ENCODE measurements around the gene KIF3B.
"Not testable (repeated sequence)": the region's sequence is repeated elsewhere in the genome, so short reads cannot be mapped to it uniquely, and the experiment has no call there.

KIF3B gene

DNA sequence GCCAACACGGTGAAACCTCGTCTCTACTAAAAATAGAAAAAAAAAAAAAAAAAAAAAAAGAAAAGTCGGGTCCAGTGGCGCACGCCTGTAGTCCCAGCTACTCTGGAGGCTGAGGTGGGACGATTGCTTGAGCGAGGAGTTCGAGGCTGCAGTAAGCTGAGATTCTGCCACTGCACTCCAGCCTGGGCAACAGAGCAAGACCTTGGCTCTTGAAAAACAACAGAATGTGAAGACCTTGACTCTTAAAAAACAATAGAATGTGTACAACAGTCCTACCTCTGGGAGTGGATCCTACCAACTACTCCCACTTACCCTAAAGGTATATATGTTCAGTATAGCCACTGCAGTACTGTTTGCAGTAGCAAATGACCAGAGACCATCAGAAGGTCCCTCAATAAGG lies 15.1 kb downstream of the KIF3B start:
- in situ Hi-C loops (cut with MboI; ENCODE audit: low sequenced_read_pairs) = no loop called here

DNA sequence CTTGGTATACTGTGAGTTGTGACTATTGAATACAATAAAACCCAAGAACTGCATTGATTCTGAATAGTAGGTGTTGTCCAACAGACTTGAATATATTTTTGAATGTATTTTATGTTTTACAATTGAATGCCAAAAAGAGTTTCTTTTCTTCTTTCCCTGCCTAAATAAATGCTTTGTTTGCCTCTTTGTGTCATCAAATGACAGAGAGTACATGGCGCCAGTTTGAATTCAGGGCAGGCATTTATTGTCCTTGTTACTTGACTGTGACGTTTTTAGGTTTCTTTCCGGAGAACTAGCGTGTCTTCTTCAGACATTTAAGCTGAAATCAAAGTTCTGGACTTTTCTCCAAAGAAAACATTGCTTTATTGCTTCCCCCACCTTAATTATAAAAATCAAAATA lies 16.6 kb downstream of the KIF3B start:
- in situ Hi-C loops (cut with MboI; ENCODE audit: low sequenced_read_pairs) = no loop called here

DNA sequence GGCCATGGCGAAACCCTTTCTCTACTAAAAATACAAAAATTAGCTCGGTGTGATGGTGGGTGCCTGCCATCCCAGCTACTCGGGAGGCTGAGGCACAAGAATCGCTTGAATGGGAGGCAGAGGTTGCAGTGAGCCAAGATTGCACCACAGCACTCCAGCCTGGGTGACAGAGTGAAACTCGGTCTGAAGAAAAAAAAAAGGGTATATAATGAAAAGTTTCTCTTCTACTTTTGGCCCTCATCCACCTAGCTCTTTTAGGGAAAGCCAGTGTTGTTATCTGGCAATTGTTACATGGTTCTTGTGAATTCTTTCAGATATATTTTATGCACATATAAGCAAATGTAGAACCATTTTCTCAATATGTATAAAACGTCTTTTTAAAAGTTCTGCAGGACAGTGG lies 19.0 kb downstream of the KIF3B start:
- in situ Hi-C loops (cut with MboI; ENCODE audit: low sequenced_read_pairs) = no loop called here

DNA sequence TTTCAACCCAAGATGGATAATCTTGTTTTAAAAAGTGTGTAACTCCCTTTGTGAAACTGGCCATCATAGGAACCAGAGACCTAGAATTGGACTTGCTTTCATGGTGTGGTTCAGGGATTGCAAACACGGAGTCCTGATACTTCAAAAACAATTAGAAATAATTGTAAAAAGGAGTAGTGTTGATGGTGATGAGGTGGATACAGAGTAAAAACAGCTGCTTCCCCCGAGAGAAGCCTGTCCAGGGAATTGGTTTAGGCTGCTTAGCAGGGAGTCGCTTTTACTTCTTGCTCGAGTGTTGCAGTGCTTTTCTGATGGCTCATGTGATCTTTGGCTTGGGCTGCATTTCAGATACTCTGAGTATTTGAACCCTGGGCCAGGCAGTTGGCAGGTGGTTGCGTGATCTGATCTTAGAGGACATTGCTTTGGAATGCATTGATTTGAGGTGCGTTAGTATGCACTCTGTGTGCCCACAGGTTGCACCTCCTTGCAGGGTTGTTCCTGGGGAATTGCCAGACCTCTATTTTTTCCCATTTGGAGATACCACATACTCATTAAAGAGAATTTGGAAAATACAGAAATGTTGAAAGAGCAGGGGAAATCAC lies 19.5 kb downstream of the KIF3B start:
- in situ Hi-C loops (cut with MboI; ENCODE audit: low sequenced_read_pairs) = no loop called here

DNA sequence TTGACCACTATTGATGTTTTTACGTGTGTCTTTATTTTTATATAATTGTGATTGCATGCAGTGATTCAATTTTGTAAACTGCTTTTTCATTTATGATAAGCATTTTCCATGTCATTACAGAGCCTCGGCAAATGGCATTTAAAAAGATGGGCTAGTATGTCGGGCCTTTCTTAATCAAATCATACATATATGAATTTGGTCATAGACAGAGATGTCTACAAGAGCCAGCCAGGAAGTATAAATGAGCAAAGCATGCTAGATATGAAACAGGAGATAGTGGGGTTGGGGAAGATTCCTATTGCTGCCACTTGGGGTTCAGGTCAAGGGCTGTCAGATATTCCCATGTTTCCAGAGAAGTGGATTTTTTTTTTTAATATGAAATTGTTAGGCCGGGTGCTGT lies 20.0 kb downstream of the KIF3B start:
- in situ Hi-C loops (cut with MboI; ENCODE audit: low sequenced_read_pairs) = no loop called here

DNA sequence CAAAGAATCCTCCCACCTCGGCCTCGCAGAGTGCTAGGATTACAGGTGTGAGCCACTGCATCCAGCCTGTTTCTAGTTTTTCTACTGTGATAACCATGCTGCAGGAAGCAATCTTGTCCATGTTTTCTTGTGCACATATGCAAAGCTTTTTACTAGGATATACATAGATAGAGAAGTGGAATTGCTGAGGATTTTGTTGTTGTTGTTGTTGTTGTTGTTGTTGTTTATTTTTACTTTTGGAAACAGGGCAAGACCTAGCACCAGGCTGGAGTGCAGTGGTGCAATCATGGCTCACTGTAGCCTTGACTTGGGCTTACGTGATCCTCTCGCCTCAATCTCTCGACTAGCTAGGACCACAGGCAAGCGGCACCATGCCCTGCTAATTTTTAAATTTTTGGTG lies 23.2 kb downstream of the KIF3B start:
- in situ Hi-C loops (cut with MboI; ENCODE audit: low sequenced_read_pairs) = no loop called here

DNA sequence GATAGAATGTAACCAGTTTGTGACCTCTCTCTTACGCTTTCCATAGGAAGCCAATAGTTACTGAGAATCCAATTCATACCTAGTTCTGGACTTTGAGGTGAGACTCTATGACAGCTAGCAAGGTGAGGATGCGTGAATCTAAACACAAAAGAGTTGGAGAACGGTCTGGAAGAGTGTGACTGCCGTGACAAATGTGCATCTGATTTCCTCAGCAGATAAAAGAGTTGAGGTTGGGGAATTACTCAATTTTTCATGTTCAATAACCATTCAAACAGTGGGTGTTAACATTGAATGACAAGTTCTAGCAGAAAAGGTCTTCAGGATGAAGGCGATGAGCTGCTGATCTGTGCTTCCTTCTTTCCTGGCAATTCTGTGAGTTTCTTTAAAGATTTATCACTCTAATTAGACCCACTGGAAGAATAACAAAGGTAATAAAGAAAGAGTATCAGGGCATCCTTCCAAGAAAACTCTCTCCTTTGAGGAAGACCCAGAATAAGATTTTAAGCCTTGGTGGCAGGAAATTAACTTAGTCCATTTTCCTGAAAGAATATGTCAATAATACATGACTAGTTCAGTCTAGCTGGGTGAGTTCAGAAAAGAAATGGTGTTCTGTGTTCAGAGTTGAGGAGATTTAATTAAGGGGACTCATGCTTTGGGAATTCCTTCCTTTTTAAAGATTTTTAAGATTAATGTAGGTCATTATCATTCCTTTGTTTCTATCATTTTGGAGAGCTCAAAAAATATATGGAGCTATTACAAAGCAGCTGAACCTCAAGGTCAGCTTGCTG lies 24.5 kb downstream of the KIF3B start:
- in situ Hi-C loops (cut with MboI; ENCODE audit: low sequenced_read_pairs) = no loop called here

DNA sequence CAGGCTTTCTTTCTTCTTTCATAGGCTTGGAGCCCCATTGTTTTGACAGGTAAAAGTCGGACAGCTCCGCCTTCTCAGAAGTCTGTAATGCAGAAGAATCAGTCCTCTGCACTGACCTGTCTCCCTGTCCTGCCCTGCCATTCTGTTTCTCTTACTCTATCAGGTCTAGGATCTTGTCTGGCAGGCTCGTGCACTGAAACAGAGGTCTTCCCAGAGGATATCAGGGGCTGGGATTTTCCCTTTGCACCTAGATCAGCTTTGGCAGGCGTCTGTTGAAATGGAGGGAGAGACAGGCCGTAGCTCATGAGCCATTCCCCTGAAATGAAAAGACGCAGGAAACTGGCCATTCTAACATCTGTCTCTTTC lies 25.0 kb downstream of the KIF3B start:
- in situ Hi-C loops (cut with MboI; ENCODE audit: low sequenced_read_pairs) = no loop called here

DNA sequence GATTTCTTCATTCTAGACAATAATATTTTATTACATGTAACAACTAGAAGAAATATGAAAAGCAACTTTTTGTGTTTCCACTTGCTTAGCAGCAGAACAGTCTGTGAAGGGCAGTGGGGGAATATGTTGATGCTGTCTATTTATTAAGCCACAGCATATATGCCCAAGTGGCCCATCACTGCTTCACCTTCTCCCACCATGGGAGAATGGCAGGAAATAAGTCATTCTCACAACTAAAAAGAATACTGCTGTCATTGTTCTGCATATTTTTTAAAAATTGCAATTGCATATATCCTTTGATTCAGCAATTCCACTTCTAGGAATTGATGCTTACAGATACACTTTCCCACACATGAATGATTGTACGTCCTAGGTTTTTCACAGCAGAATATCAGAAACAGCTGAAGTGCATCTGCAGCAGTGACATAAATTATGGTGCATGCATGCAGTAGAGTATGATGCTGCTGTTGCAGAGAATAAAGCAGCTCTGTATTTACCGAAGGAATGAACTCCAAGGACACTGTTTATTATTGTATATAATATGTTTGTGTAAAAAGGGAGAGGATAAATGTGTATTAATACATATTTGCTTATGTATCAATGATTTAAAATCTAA lies 26.8 kb downstream of the KIF3B start:
- in situ Hi-C loops (cut with MboI; ENCODE audit: low sequenced_read_pairs) = no loop called here

DNA sequence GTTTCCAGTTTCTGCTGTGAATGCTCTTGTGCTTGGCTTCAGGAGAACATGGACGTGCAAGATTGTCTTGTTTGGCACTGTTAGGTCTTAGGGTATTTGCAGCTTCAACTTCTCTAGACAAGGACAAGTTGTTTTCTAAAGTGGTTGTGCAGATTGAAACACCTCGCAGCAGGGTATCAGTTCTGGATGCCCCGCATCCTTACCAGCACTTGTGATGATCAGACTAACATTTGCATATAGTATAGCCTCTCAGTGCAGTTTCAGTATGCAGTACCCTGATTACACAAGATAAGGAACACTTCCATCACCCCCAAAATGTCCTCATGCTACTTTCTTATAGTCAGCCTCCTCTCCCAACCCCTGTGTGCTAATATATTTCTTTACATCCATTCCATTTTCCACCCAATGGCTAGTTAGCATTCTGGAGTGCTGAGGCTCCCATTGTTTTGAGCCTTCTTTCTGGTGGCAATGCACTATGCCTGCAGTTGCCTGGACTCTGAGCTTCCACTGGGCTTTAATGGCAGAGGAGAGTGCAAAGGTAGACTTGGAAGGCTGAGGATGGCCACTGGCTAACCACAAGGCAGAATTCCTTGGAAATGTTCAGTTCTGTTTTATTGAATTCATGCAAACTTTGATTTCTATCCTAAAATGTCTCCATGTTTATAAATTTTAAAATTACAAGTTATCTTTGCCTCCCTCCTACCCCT lies 35.4 kb downstream of the KIF3B start:
- in situ Hi-C loops (cut with MboI; ENCODE audit: low sequenced_read_pairs) = no loop called here

DNA sequence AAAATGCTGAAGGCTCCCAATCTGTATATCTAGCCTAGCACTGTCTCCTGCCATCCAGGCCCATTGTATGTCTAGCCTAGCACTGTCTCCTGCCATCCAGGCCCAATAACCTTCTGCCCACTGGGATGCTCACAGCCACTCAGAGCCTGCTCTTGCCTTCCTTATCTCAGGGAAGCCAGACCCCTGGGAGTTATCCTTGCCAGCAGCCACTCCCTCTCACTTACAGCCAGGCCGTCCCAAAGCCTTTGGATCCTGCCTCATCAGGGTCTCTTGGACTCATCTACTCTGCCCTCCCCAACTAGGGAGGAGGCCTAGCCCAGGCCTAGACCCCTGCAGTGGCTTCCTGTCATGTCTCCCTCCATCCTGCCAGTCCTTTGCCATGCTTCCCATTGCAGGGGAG lies 37.3 kb downstream of the KIF3B start:
- in situ Hi-C loops (cut with MboI; ENCODE audit: low sequenced_read_pairs) = no loop called here

DNA sequence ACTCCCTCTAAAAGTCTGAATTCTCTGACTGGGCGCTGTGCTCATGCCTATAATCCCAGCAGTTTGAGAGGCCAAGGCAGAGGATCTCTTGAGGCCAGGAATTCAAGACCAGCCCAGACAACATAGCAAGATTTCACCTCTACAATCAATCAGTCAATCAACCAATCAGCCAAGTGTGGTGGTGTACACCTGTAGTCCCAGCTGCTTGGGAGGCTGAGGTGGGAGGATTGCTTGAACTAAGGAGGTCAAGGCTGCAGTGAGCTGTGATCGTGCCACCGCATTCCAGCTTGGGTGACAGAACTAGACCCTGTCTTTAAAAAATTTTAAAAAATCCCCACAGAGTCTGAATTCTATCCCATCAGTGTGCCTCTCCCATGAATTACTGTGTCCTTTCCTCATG lies 37.9 kb downstream of the KIF3B start:
- in situ Hi-C loops (cut with MboI; ENCODE audit: low sequenced_read_pairs) = no loop called here

DNA sequence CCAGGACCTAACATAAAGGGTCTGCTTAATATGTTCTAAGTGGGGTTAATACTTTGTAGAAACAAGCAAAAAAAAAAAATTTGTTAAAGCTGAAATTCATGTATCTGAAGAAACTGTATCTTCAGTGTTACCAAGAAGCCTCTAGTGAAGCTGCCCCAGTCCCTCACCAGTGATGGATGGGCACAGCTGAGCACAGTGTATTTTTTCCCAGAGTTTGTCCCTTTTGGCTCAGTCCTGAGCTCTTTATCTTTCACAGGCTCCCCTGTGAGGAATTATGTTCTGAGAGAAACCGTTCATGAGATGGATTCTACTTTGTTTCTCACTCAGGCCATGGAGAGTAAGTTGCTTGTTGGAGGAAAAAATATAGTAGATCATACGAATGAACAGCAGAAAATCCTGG lies 38.4 kb downstream of the KIF3B start:
- in situ Hi-C loops (cut with MboI; ENCODE audit: low sequenced_read_pairs) = no loop called here

DNA sequence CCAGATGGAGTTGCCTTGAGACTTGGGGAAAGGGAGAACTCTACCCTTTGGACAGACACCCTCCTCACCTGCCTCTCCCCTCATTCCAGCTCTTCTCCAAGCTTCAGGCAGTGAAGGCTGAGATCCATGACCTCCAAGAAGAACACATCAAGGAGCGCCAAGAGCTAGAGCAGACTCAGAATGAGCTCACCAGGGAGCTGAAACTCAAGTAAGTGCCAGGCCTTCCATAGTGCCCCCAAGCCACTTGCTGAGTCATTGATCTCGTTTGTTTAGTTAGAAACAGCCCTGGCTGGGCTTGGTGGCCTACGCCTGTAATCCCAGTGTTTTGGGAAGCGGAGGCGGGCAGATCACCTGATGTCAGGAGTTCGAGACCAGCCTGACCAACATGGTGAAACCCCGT lies 39.2 kb downstream of the KIF3B start:
- in situ Hi-C loops (cut with MboI; ENCODE audit: low sequenced_read_pairs) = no loop called here

DNA sequence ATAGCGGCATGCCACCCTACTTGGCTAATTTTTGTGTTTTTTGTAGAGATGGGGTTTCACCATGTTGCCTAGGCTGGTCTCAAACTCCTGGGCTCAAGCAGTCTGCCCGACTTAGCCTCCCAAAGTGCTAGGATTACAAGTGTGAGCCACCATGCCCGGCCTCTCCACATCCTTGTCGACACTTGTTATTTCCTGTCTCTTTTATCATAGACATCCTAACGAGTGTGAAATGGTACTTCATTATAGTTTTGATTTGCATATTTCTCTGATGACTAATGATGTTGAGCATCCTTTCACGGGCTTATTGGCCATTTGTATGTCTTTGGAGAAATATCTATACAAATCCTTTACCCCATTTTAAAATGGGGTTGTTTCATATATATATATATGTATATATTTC lies 41.6 kb downstream of the KIF3B start:
- in situ Hi-C loops (cut with MboI; ENCODE audit: low sequenced_read_pairs) = no loop called here

DNA sequence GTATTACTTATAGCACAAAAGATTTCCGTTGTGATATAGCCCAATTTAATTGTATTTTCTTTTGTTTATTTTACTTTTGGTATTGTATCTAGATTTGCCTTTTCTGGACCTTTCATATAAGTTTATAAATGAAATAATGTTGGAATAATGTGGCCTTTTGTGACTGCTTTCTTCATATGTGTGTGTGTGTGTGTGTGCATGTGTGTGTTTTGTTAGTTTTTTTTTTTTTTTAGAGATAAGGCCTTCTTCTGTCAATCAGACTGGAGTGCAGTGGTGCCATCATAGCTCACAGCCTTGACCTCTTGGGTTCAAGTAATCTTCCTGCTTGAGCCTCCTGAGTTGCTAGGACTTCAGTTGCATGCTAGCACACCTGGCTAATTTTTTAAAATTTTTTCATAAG lies 42.9 kb downstream of the KIF3B start:
- in situ Hi-C loops (cut with MboI; ENCODE audit: low sequenced_read_pairs) = no loop called here

DNA sequence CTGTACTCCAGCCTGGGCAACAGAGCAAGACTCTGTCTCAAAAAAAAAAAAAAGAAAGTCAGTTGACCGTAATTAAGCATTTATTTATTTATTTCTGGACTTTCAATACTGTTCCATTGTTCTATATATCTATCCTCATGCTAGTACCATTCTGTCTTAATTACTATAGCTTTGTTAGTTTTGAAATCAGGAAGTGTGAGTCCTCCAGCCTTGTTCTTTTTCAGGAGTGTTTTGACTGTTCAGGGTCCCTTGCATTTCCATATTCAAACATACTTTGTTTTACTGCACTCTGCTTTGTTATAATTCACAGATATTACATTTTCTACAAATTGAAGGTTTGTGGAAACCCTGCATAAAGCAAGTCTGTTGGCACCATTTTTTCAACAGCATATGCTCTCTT lies 43.9 kb downstream of the KIF3B start:
- in situ Hi-C loops (cut with MboI; ENCODE audit: low sequenced_read_pairs) = no loop called here

DNA sequence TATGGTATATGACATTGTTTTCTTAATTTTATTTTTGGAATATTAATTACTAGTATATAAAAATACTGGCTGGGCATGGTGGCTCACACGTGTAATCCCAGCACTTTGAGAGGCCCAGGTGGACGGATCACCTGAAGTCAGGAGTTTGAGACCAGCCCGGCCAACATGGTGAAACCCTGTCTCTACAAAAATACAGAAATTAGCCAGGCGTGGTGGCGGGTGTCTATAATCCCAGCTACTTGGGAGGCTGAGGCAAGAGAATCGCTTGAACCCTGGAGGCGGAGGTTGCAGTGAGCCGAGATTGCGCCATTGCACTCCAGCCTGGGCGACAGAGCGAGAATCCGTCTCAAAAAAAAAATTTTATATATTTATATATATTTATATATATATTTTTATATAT lies 44.8 kb downstream of the KIF3B start:
- in situ Hi-C loops (cut with MboI; ENCODE audit: low sequenced_read_pairs) = not testable (repeated sequence)

DNA sequence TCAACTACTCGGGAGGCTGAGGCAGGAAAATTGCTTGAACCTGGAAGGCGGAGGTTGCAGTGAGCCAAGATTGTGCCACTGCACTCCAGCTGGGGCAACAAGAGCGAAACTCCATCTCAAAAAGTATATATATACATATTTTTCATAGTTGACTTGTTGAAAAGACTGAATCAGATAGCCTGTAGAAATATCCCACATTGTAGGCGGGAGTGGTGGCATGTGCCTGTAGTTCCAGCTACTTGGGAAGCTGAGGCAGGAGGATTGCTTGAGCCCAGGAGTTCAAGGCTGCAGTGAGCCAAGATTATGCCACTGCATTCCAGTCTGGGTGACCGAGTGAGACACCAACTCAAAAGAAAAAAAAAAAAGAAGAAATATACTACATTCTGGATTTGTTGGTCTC lies 46.3 kb downstream of the KIF3B start:
- in situ Hi-C loops (cut with MboI; ENCODE audit: low sequenced_read_pairs) = not testable (repeated sequence)

DNA sequence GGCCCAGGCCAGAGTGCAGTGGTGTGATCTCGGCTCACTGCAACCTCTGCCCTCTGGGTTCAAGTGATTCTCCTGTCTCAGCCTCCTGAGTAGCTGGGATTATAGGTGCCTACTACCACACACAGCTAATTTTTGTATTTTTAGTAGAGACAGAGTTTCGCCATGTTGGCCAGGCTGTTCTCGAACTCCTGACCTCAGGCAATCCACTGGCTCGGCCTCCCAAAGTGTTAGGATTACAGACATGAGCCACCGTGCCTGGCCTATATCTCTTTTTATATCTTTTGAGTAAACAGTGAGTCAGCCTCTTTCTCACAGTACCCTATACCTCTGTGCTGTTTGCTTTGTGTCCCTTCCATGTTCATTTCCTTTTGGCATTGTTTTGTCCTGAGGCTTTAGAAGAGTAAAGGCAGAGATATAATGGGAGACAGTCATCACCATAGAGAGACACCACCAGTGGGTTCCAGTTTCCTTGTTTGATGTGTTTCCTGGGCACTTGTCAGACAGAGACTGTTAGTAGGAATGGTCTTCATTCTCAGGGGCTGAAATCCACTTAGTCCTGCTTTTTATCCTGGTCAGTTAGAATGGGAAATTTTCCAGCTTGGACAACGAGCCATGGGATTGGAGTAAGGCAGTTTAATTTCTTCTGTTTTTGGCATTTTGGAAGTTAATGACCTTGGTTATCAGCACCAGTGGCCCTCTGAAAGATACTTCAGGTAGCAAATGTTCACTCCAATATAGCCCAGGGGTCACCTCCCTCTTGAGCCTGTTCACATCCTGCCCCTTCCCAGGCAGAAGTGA lies 48.5 kb downstream of the KIF3B start:
- in situ Hi-C loops (cut with MboI; ENCODE audit: low sequenced_read_pairs) = no loop called here

DNA sequence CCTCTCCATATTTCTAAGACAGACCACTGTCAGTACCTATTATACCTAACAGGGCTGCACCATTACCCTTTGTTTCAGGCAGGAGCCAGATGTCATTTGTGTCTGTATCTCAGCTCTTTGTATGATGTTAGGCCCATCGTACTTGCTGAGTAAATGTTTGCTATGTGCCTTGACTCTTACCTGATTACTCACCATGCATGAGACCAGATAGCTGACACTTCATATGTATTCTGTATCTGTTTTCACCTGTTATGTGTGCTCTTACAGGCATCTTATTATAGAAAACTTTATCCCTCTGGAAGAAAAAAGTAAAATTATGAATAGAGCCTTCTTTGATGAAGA lies 49.0 kb downstream of the KIF3B start:
- in situ Hi-C loops (cut with MboI; ENCODE audit: low sequenced_read_pairs) = no loop called here

All from HL-60/S4 treated with retinoic acid at 250 ng/mL for 4 days and 3 days (cell line).